K562 treated with DMSO at 1 percent for 48 hours (cell line): Measurements from ENCODE around the gene BEST2. TPM values are rescaled to one million over a fixed set of nuclear protein-coding genes. Genes with fewer than 3 reads are reported as not detected.

Experiments used
- total RNA-seq: library from RNA; unstranded; fragments of 300-600 nt; gene quantifications from 2 replicates; pipeline ENCODE4 v1.2.3, GENCODE V29; 2022; ENCODE audit warnings: low replicate concordance; ENCODE audit errors: extremely low read depth

BEST2 gene
- total RNA-seq, result not detected in 2 replicates

GRCh38 chr19:12751635-12752034 is at the start of gene BEST2:
Gene BEST2, plus strand, starts transcription at chr19:12751791. Its CDS starts 802 bp downstream, at chr19:12752593.

GRCh38 chr19:12723641-12724426 is 27.8 kb upstream of the BEST2 start, which contains the start of gene TNPO2:
Gene TNPO2, minus strand, starts transcription at chr19:12723932. Its CDS starts 2,955 bp downstream, at chr19:12720977.

GRCh38 chr19:12736995-12737834 is 14.4 kb upstream of the BEST2 start, which contains the start of gene GET3:
Gene GET3, plus strand, starts transcription at chr19:12737497. Its CDS starts 9 bp downstream, at chr19:12737506.

GRCh38 chr19:12774588-12775555 is 23.3 kb downstream of the BEST2 start, which contains the start of gene HOOK2:
Gene HOOK2, minus strand, starts transcription at chr19:12775552. Its CDS starts 103 bp downstream, at chr19:12775449.

GRCh38 chr19:12791345-12792050 is 39.9 kb downstream of the BEST2 start, which contains the start of gene JUNB:
Gene JUNB, plus strand, starts transcription at chr19:12791486. Its CDS starts 286 bp downstream, at chr19:12791772.

GRCh38 chr19:12801466-12802266 is 50.1 kb downstream of the BEST2 start, which contains the start of the genes PRDX2 and THSD8:
Gene PRDX2, minus strand, starts transcription at chr19:12801800. Its CDS starts 539 bp downstream, at chr19:12801261.
Gene THSD8, plus strand, starts transcription at chr19:12802069. Its CDS starts 3 bp downstream, at chr19:12802072.

GRCh38 chr19:12806242-12807081 is 54.9 kb downstream of the BEST2 start, which contains the start of gene RNASEH2A:
Gene RNASEH2A, plus strand, starts transcription at chr19:12806584. Its CDS starts 90 bp downstream, at chr19:12806674.

Other genes with a start within 250 kb of the BEST2 start
- not detected in 2 replicates for gene ZNF564, start 200.3 kb upstream of the BEST2 start, total RNA-seq
- not detected in 2 replicates for gene ZNF490, start 141.0 kb upstream of the BEST2 start, total RNA-seq
- gene ZNF791, start 140.9 kb upstream of the BEST2 start, total RNA-seq, result not detected in 2 replicates
- not detected in 2 replicates for gene MAN2B1, start 85.0 kb upstream of the BEST2 start, total RNA-seq
- gene WDR83, start 85.0 kb upstream of the BEST2 start, total RNA-seq, result not detected in 2 replicates
- not detected in 2 replicates for gene DHPS, start 69.9 kb upstream of the BEST2 start, total RNA-seq
- gene GNG14, start 63.8 kb upstream of the BEST2 start, total RNA-seq, result not detected in 2 replicates
- not detected in 2 replicates for gene FBXW9, start 55.2 kb upstream of the BEST2 start, total RNA-seq
- gene TNPO2, start 27.9 kb upstream of the BEST2 start, total RNA-seq, result 258 TPM in 1 of 2 replicates, not detected in the other
- not detected in 2 replicates for gene TRIR, start 17.1 kb upstream of the BEST2 start, total RNA-seq
- not detected in 2 replicates for gene GET3, start 14.3 kb upstream of the BEST2 start, total RNA-seq
- gene HOOK2, start 23.8 kb downstream of the BEST2 start, total RNA-seq, result not detected in 2 replicates
- gene JUNB, start 39.7 kb downstream of the BEST2 start, total RNA-seq, result not detected in 2 replicates
- gene PRDX2, start 50.0 kb downstream of the BEST2 start, total RNA-seq, result 1,339 TPM in 1 of 2 replicates, not detected in the other
- gene THSD8, start 50.3 kb downstream of the BEST2 start, total RNA-seq, result not detected in 2 replicates
- gene RNASEH2A, start 54.8 kb downstream of the BEST2 start, total RNA-seq, result not detected in 2 replicates
- not detected in 2 replicates for gene RTBDN, start 82.8 kb downstream of the BEST2 start, total RNA-seq
- not detected in 2 replicates for gene MAST1, start 86.7 kb downstream of the BEST2 start, total RNA-seq
- not detected in 2 replicates for gene DNASE2, start 129.7 kb downstream of the BEST2 start, total RNA-seq
- not detected in 2 replicates for gene KLF1, start 135.4 kb downstream of the BEST2 start, total RNA-seq
- gene GCDH, start 139.4 kb downstream of the BEST2 start, total RNA-seq, result not detected in 2 replicates
- gene SYCE2, start 167.5 kb downstream of the BEST2 start, total RNA-seq, result not detected in 2 replicates
- gene FARSA, start 181.9 kb downstream of the BEST2 start, total RNA-seq, result 986 TPM in 1 of 2 replicates, not detected in the other
- gene CALR, start 186.8 kb downstream of the BEST2 start, total RNA-seq, result 227 and 730 TPM in 2 replicates
- not detected in 2 replicates for gene RAD23A, start 194.1 kb downstream of the BEST2 start, total RNA-seq
- gene GADD45GIP1, start 205.4 kb downstream of the BEST2 start, total RNA-seq, result not detected in 2 replicates
- not detected in 2 replicates for gene DAND5, start 217.8 kb downstream of the BEST2 start, total RNA-seq
- gene NFIX, start 243.7 kb downstream of the BEST2 start, total RNA-seq, result not detected in 2 replicates